ENCODE measurements around the gene KLF5.
A peak's percentile ranks its signal among the peaks of the same experiment; 100 is the strongest.
"Not testable (repeated sequence)": the region's sequence is repeated elsewhere in the genome, so short reads cannot be mapped to it uniquely, and the experiment has no call there.

The KLF5 gene

GRCh38 chr13:73058736-73059459 is at the start of gene KLF5:
KLF5 (plus strand) TSS chr13:73059005; CDS start chr13:73059328, 323 bp downstream.
- peak; percentile 92 for DNase-seq

GRCh38 chr13:73011751-73012150 is 47.1 kb upstream of the KLF5 start:
- DNase-seq: no peak

- no peak for DNase-seq
Observed at GRCh38 chr13:73015805-73016204, 43.0 kb upstream of the KLF5 start.

- no peak for DNase-seq
Observed at GRCh38 chr13:73018336-73018735, 40.5 kb upstream of the KLF5 start.

- no peak for DNase-seq
Observed at GRCh38 chr13:73025217-73026012, 33.4 kb upstream of the KLF5 start.

GRCh38 chr13:73034901-73035300 is 23.9 kb upstream of the KLF5 start:
- DNase-seq: no peak

GRCh38 chr13:73035660-73036059 is 23.1 kb upstream of the KLF5 start:
- no peak for DNase-seq

GRCh38 chr13:73036566-73036965 is 22.2 kb upstream of the KLF5 start:
- DNase-seq: no peak

- no peak for DNase-seq
Observed at GRCh38 chr13:73038064-73038463, 20.7 kb upstream of the KLF5 start.

GRCh38 chr13:73039201-73040108 is 19.4 kb upstream of the KLF5 start:
- no peak for DNase-seq

- DNase-seq: no peak
Observed at GRCh38 chr13:73040484-73040883, 18.3 kb upstream of the KLF5 start.

GRCh38 chr13:73040968-73041596 is 17.7 kb upstream of the KLF5 start:
- no peak for DNase-seq

GRCh38 chr13:73045031-73045430 is 13.8 kb upstream of the KLF5 start:
- DNase-seq: no peak

- DNase-seq: not testable (repeated sequence)
Observed at GRCh38 chr13:73048615-73049014, 10.2 kb upstream of the KLF5 start.

GRCh38 chr13:73054712-73055111 is 4.1 kb upstream of the KLF5 start:
- no peak for DNase-seq

- DNase-seq: no peak
Observed at GRCh38 chr13:73055813-73056564, 2.8 kb upstream of the KLF5 start.

GRCh38 chr13:73056565-73056962 is 2.2 kb upstream of the KLF5 start:
- no peak for DNase-seq

GRCh38 chr13:73057284-73058063 is 1.3 kb upstream of the KLF5 start:
- DNase-seq: no peak

- DNase-seq: no peak
Observed at GRCh38 chr13:73058064-73058313, 816 bp upstream of the KLF5 start.

- no peak for DNase-seq
Observed at GRCh38 chr13:73058432-73058735, 421 bp upstream of the KLF5 start.

- DNase-seq: peak; percentile 22
Observed at GRCh38 chr13:73059460-73060250, 850 bp downstream of the KLF5 start.
